ENCODE results near the gene PTPN1. TPM values are rescaled to one million over a fixed set of nuclear protein-coding genes. Genes with fewer than 3 reads are reported as not detected.
"Not testable (repeated sequence)": the region's sequence is repeated elsewhere in the genome, so short reads cannot be mapped to it uniquely, and the experiment has no call there.

PTPN1 gene
- total RNA-seq, 1 donor: 28.6 TPM

GRCh38 chr20:50504231-50504823 lies 5.9 kb upstream of the PTPN1 start:
- Histone ChIP-seq H3K36me3 (ENCODE audit: insufficient read depth, low read length) (no peaks in the 10 kb centered on the region), H3K79me2 (ENCODE audit: insufficient read depth, low read length) (no peaks in the 10 kb centered on the region), H2AFZ (ENCODE audit: low read length) (peak overlapping the region; percentile 76), H3K9me3 (ENCODE audit: low read depth, low read length) (no peaks in the 10 kb centered on the region), H3K4me1 (ENCODE audit: insufficient read depth, low read length) (peaks cover 27% of the 10 kb centered on the region), H3K4me3 (ENCODE audit: insufficient read depth, low read length) (no peak overlapping the region), H3K27ac (ENCODE audit: low read depth, low read length) (peak overlapping the region; percentile 37), H4K20me1 (ENCODE audit: insufficient read depth, low read length) (no peaks in the 10 kb centered on the region), H3K27me3 (ENCODE audit: insufficient read depth, low read length) (no peaks in the 10 kb centered on the region), H3K4me2 (ENCODE audit: insufficient read depth, low read length) (no peak overlapping the region)
- TF ChIP-seq, protein P1, sequence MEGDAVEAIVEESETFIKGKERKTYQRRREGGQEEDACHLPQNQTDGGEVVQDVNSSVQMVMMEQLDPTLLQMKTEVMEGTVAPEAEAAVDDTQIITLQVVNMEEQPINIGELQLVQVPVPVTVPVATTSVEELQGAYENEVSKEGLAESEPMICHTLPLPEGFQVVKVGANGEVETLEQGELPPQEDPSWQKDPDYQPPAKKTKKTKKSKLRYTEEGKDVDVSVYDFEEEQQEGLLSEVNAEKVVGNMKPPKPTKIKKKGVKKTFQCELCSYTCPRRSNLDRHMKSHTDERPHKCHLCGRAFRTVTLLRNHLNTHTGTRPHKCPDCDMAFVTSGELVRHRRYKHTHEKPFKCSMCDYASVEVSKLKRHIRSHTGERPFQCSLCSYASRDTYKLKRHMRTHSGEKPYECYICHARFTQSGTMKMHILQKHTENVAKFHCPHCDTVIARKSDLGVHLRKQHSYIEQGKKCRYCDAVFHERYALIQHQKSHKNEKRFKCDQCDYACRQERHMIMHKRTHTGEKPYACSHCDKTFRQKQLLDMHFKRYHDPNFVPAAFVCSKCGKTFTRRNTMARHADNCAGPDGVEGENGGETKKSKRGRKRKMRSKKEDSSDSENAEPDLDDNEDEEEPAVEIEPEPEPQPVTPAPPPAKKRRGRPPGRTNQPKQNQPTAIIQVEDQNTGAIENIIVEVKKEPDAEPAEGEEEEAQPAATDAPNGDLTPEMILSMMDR (IDR thresholded peaks at IDR 0.05; ENCODE audit: extremely low read depth, low read depth, low read length): no peak
- peak; percentile 78 for DNase-seq (ENCODE audit: insufficient read length, low spot score, missing footprints)

- Histone ChIP-seq H3K27me3 (ENCODE audit: insufficient read depth, low read length) (no peaks in the 10 kb centered on the region), H3K9me3 (ENCODE audit: low read depth, low read length) (no peaks in the 10 kb centered on the region), H2AFZ (ENCODE audit: low read length) (no peak overlapping the region), H4K20me1 (ENCODE audit: insufficient read depth, low read length) (peaks cover 8% of the 10 kb centered on the region), H3K79me2 (ENCODE audit: insufficient read depth, low read length) (peaks cover 11% of the 10 kb centered on the region), H3K27ac (ENCODE audit: low read depth, low read length) (no peak overlapping the region), H3K4me3 (ENCODE audit: insufficient read depth, low read length) (no peak overlapping the region), H3K4me2 (ENCODE audit: insufficient read depth, low read length) (no peak overlapping the region), H3K4me1 (ENCODE audit: insufficient read depth, low read length) (peaks cover 33% of the 10 kb centered on the region), H3K36me3 (ENCODE audit: insufficient read depth, low read length) (no peaks in the 10 kb centered on the region)
- TF ChIP-seq, protein P1 (IDR thresholded peaks at IDR 0.05; ENCODE audit: extremely low read depth, low read depth, low read length): peak; percentile 20
- DNase-seq (ENCODE audit: insufficient read length, low spot score, missing footprints): peak; percentile 73
Observed at GRCh38 chr20:50506270-50506579, 4.0 kb upstream of the PTPN1 start.

- not testable (repeated sequence) for H3K4me3 ChIP-seq (ENCODE audit: insufficient read depth, low read length); DNase-seq (ENCODE audit: insufficient read length, low spot score, missing footprints); H3K4me2 ChIP-seq (ENCODE audit: insufficient read depth, low read length); H3K27ac ChIP-seq (ENCODE audit: low read depth, low read length); H3K36me3 ChIP-seq (ENCODE audit: insufficient read depth, low read length); H2AFZ ChIP-seq (ENCODE audit: low read length); H3K27me3 ChIP-seq (ENCODE audit: insufficient read depth, low read length); H3K9me3 ChIP-seq (ENCODE audit: low read depth, low read length)
- Histone ChIP-seq H3K79me2 (ENCODE audit: insufficient read depth, low read length) (peaks cover 26% of the 10 kb centered on the region), H3K4me1 (ENCODE audit: insufficient read depth, low read length) (peaks cover 47% of the 10 kb centered on the region), H4K20me1 (ENCODE audit: insufficient read depth, low read length) (peaks cover 18% of the 10 kb centered on the region)
Observed at GRCh38 chr20:50507745-50508144, 2.4 kb upstream of the PTPN1 start.

DNA sequence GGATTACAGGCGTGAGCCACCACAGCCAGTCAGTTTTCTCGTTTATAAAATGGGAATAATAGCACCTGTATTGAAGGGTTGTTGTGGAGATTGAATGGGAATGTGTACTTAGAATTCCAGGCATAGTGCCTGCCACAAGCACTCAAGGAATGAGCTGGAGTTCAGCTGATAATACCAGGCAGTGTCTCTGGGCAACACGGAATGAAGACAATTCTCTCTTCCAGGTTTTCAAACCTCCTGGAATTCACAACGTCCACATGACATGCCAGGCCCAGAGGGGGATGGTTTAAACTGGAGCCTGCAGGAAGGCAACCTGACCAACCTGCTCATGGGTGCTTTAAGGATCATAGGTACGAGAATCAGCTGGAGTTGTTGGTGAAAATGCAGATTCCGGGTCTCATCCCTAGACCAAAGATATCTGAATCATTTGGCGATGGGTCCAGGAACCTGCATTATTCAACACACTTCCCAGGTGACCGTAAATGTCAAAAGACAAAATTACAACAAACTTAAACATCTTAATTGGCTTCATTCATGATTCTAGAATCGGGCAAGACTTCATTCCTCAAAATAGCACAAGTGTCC lies 1.9 kb upstream of the PTPN1 start:
- peaks cover 31% of the 10 kb centered on the region for H3K79me2 ChIP-seq (ENCODE audit: insufficient read depth, low read length)
- TF ChIP-seq, protein P1 (IDR thresholded peaks at IDR 0.05; ENCODE audit: extremely low read depth, low read depth, low read length): no peak
- no peaks in the 10 kb centered on the region for H3K9me3 ChIP-seq (ENCODE audit: low read depth, low read length)
- no peaks in the 10 kb centered on the region for H3K36me3 ChIP-seq (ENCODE audit: insufficient read depth, low read length)
- no peak overlapping the region for H3K27ac ChIP-seq (ENCODE audit: low read depth, low read length)
- no peak overlapping the region for H3K4me2 ChIP-seq (ENCODE audit: insufficient read depth, low read length)
- peaks cover 47% of the 10 kb centered on the region for H3K4me1 ChIP-seq (ENCODE audit: insufficient read depth, low read length)
- H4K20me1 ChIP-seq (ENCODE audit: insufficient read depth, low read length): peaks cover 18% of the 10 kb centered on the region
- DNase-seq (ENCODE audit: insufficient read length, low spot score, missing footprints): no peak
- H3K27me3 ChIP-seq (ENCODE audit: insufficient read depth, low read length): no peaks in the 10 kb centered on the region
- H2AFZ ChIP-seq (ENCODE audit: low read length): peak overlapping the region; percentile 11
- H3K4me3 ChIP-seq (ENCODE audit: insufficient read depth, low read length): no peak overlapping the region

Data from osteoblast (primary cell).